ENCODE data around the gene DAPK1.

DNA sequence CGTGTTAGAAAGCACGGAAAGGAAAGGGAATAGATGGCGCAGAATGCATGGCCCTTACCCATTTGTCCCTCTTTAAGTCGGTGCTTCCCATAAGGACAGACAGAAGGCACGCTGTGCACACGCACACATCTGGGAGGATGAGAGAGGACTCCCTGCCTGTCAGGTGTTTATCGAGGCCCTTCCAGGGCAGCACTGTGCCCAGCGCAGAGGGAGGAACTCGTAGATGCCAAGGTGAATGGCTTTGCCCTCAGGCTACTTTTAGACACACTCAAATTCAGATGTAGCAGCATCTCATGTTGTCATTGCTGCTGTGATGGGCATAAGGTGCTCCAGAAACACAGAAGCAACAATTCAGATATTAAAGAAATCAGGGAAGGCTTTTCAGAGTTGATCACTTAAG lies 158.1 kb downstream of the DAPK1 start:
- TF ChIP-seq POLR2A (IDR thresholded peaks at IDR 0.05; ENCODE audit: low read length) (no peak), GATA1 (IDR thresholded peaks at IDR 0.05; ENCODE audit: low read depth, low read length) (no peak)

Measured in erythroblast (primary cell).